ENCODE results near the gene PDE1C. TPM values are rescaled to one million over a fixed set of nuclear protein-coding genes. Genes with fewer than 3 reads are reported as not detected.

Gene PDE1C
- total RNA-seq, 6 experiments from 2014 or later = 0.19 to 1.9 (median 1.2) TPM

GRCh38 chr7:31921047-31921446 lies 149.2 kb downstream of the PDE1C start:
- Mint-ChIP-seq H3K4me3 (no peak overlapping the region), H3K36me3 (ENCODE audit: low read depth) (no peaks in the 10 kb centered on the region), H3K4me1 (ENCODE audit: low read depth) (no peaks in the 10 kb centered on the region), H3K27me3 (ENCODE audit: insufficient read depth) (no peaks in the 10 kb centered on the region), H3K9me3 (peaks cover 23% of the 10 kb centered on the region), H3K27ac (no peak overlapping the region)
- no peak for DNase-seq
- no peak for TF ChIP-seq CTCF (IDR thresholded peaks at IDR 0.05)

- DNase-seq = no peak
- Mint-ChIP-seq H3K9me3 (peaks cover 32% of the 10 kb centered on the region), H3K4me1 (ENCODE audit: low read depth) (no peaks in the 10 kb centered on the region), H3K4me3 (no peak overlapping the region), H3K27ac (no peak overlapping the region), H3K27me3 (ENCODE audit: insufficient read depth) (no peaks in the 10 kb centered on the region), H3K36me3 (ENCODE audit: low read depth) (no peaks in the 10 kb centered on the region)
- no peak for TF ChIP-seq CTCF (IDR thresholded peaks at IDR 0.05)
Observed at GRCh38 chr7:31919678-31920369, 150.4 kb downstream of the PDE1C start.

GRCh38 chr7:31918706-31919393 lies 151.4 kb downstream of the PDE1C start:
- H3K4me1 Mint-ChIP-seq (ENCODE audit: low read depth) = no peaks in the 10 kb centered on the region
- no peak overlapping the region for H3K4me3 Mint-ChIP-seq
- no peak overlapping the region for H3K27ac Mint-ChIP-seq

GRCh38 chr7:31917256-31917655 lies 153.0 kb downstream of the PDE1C start:
- no peak for DNase-seq
- no peaks in the 10 kb centered on the region for H3K4me1 Mint-ChIP-seq (ENCODE audit: low read depth)
- H3K4me3 Mint-ChIP-seq = no peak overlapping the region
- H3K27ac Mint-ChIP-seq = no peak overlapping the region
- H3K9me3 Mint-ChIP-seq = peaks cover 37% of the 10 kb centered on the region
- no peak for TF ChIP-seq CTCF (IDR thresholded peaks at IDR 0.05)
- H3K36me3 Mint-ChIP-seq (ENCODE audit: low read depth) = no peaks in the 10 kb centered on the region
- H3K27me3 Mint-ChIP-seq (ENCODE audit: insufficient read depth) = no peaks in the 10 kb centered on the region

More at GRCh38 chr7:31918706-31919393, 151.4 kb downstream of the PDE1C start:
- no peak for DNase-seq
- peaks cover 34% of the 10 kb centered on the region for H3K9me3 Mint-ChIP-seq
- no peaks in the 10 kb centered on the region for H3K27me3 Mint-ChIP-seq (ENCODE audit: insufficient read depth)
- H3K36me3 Mint-ChIP-seq (ENCODE audit: low read depth) = no peaks in the 10 kb centered on the region
- no peak for TF ChIP-seq CTCF (IDR thresholded peaks at IDR 0.05)

GRCh38 chr7:31910191-31910590 lies 160.0 kb downstream of the PDE1C start:
- Mint-ChIP-seq H3K27me3 (ENCODE audit: insufficient read depth) (0 out of 2 replicates have a peak, but pooled peaks cover 1% of the 10 kb centered on the region), H3K4me3 (no peak overlapping the region), H3K4me1 (ENCODE audit: low read depth) (no peaks in the 10 kb centered on the region), H3K27ac (no peak overlapping the region), H3K9me3 (peaks cover 19% of the 10 kb centered on the region), H3K36me3 (ENCODE audit: low read depth) (no peaks in the 10 kb centered on the region; the same call in 1 of the 2 replicates)
- no peak for TF ChIP-seq CTCF (IDR thresholded peaks at IDR 0.05)
- DNase-seq = no peak
